Measurements from ENCODE around the gene MPHOSPH9.

DNA sequence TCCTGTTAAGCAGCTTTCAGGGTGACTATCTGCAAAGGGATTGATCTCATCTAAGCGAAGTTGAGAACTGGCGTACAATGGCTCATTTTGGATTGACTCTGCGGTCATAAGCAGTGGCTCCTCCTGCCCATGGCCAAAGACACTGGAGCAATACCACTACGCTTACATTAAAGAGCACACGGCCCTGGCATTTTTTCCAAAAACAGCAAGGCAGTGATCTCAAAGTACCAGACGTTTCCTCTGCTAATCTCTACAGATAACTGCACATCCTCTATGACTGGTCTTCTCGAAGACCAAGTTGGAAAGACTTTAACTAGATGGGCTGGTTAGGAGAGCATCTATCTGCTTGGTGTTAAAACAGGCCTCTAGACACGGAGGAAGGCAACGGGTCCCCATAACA, 84.7 kb downstream of the MPHOSPH9 start:
- TF ChIP-seq, protein P1, sequence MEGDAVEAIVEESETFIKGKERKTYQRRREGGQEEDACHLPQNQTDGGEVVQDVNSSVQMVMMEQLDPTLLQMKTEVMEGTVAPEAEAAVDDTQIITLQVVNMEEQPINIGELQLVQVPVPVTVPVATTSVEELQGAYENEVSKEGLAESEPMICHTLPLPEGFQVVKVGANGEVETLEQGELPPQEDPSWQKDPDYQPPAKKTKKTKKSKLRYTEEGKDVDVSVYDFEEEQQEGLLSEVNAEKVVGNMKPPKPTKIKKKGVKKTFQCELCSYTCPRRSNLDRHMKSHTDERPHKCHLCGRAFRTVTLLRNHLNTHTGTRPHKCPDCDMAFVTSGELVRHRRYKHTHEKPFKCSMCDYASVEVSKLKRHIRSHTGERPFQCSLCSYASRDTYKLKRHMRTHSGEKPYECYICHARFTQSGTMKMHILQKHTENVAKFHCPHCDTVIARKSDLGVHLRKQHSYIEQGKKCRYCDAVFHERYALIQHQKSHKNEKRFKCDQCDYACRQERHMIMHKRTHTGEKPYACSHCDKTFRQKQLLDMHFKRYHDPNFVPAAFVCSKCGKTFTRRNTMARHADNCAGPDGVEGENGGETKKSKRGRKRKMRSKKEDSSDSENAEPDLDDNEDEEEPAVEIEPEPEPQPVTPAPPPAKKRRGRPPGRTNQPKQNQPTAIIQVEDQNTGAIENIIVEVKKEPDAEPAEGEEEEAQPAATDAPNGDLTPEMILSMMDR (IDR thresholded peaks at IDR 0.05; ENCODE audit: insufficient read depth, low read length), result no peak
- no peak for TF ChIP-seq POLR2AphosphoS5 (IDR thresholded peaks at IDR 0.05; ENCODE audit: low read depth)
- TF ChIP-seq, protein P2, sequence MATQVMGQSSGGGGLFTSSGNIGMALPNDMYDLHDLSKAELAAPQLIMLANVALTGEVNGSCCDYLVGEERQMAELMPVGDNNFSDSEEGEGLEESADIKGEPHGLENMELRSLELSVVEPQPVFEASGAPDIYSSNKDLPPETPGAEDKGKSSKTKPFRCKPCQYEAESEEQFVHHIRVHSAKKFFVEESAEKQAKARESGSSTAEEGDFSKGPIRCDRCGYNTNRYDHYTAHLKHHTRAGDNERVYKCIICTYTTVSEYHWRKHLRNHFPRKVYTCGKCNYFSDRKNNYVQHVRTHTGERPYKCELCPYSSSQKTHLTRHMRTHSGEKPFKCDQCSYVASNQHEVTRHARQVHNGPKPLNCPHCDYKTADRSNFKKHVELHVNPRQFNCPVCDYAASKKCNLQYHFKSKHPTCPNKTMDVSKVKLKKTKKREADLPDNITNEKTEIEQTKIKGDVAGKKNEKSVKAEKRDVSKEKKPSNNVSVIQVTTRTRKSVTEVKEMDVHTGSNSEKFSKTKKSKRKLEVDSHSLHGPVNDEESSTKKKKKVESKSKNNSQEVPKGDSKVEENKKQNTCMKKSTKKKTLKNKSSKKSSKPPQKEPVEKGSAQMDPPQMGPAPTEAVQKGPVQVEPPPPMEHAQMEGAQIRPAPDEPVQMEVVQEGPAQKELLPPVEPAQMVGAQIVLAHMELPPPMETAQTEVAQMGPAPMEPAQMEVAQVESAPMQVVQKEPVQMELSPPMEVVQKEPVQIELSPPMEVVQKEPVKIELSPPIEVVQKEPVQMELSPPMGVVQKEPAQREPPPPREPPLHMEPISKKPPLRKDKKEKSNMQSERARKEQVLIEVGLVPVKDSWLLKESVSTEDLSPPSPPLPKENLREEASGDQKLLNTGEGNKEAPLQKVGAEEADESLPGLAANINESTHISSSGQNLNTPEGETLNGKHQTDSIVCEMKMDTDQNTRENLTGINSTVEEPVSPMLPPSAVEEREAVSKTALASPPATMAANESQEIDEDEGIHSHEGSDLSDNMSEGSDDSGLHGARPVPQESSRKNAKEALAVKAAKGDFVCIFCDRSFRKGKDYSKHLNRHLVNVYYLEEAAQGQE (IDR thresholded peaks at IDR 0.05; ENCODE audit: insufficient replicate concordance, low read depth), result no peak

Measured in HL-60 (cell line).